HepG2 (cell line): ENCODE data around the gene CREBZF. TPM values are rescaled to one million over a fixed set of nuclear protein-coding genes. Genes with fewer than 3 reads are reported as not detected.

ENCODE experiments used
- CCAR2 ChIP-seq: fragments of 200-400 bp; formaldehyde crosslinking; optimal IDR thresholded peaks from 2 replicates; pipeline ENCODE3; 2018; ENCODE audit warnings: low read depth, mild to moderate bottlenecking, low read length, moderate library complexity
- FOSL2 ChIP-seq: sonication (generic); formaldehyde crosslinking; IDR thresholded peaks from 2 replicates; pipeline ENCODE4 v1.4.0; 2020; ENCODE audit warnings: missing genetic modification reagents
- GZF1 ChIP-seq: sonication (generic); formaldehyde crosslinking; IDR thresholded peaks from 2 replicates; pipeline ENCODE4 v1.5.1; 2020; ENCODE audit warnings: mild to moderate bottlenecking, missing genetic modification reagents
- HMGA1 ChIP-seq: sonication (generic); formaldehyde crosslinking; conservative IDR thresholded peaks from 2 replicates; pipeline ENCODE4 v1.4.0; 2020; ENCODE audit warnings: missing genetic modification reagents
- HNRNPUL1 ChIP-seq: fragments of 200-400 bp; formaldehyde crosslinking; IDR thresholded peaks from 2 replicates; pipeline ENCODE4 v1.6.1; 2017; ENCODE audit warnings: low read depth, mild to moderate bottlenecking, low read length, moderate library complexity
- HOXD1 ChIP-seq: sonication (generic); formaldehyde crosslinking; IDR thresholded peaks from 2 replicates; pipeline ENCODE4 v1.5.0; 2020; ENCODE audit warnings: missing genetic modification reagents
- LRRFIP1 ChIP-seq: sonication (generic); formaldehyde crosslinking; conservative IDR thresholded peaks from 2 replicates; pipeline ENCODE4 v1.4.0; 2020; ENCODE audit warnings: missing genetic modification reagents
- MXD3 ChIP-seq: IDR thresholded peaks from 2 replicates; pipeline ENCODE4 v1.6.1; 2016; ENCODE audit warnings: mild to moderate bottlenecking, missing biosample characterization, missing genetic modification reagents
- NFIB ChIP-seq: sonication (generic); formaldehyde crosslinking; IDR thresholded peaks from 2 replicates; pipeline ENCODE4 v1.9.0; 2021; ENCODE audit warnings: missing genetic modification reagents, mild to moderate bottlenecking, borderline replicate concordance
- NFIC ChIP-seq: IDR thresholded peaks from 2 replicates; pipeline ENCODE4 v1.6.1; 2012; ENCODE audit warnings: mild to moderate bottlenecking, low read length, inconsistent platforms
- NFRKB ChIP-seq: fragments of 450-650 bp; IDR thresholded peaks from 2 replicates; pipeline ENCODE4 v1.6.1; 2017
- RAD51 ChIP-seq: fragments of 450-650 bp; IDR thresholded peaks from 2 replicates; pipeline ENCODE4 v1.6.1; 2016; ENCODE audit warnings: borderline replicate concordance
- SP5 ChIP-seq: IDR thresholded peaks from 2 replicates; pipeline ENCODE4 v1.6.1; 2016; ENCODE audit warnings: low read depth, borderline replicate concordance
- SRSF4 ChIP-seq: fragments of 200-400 bp; formaldehyde crosslinking; IDR thresholded peaks from one replicate; pipeline ENCODE4 v1.6.1; 2018; ENCODE audit warnings: mild to moderate bottlenecking, low read depth, low read length, moderate library complexity; ENCODE audit not compliant: poor library complexity, severe bottlenecking
- THRA ChIP-seq: sonication (generic); formaldehyde crosslinking; IDR thresholded peaks from 2 replicates; pipeline ENCODE4 v1.4.0; 2020; ENCODE audit warnings: missing genetic modification reagents, borderline replicate concordance
- XRCC5 ChIP-seq: fragments of 200-400 bp; formaldehyde crosslinking; optimal IDR thresholded peaks from 2 replicates; pipeline ENCODE3; 2017; ENCODE audit warnings: mild to moderate bottlenecking, low read length
- ZBTB20 ChIP-seq: sonication (generic); formaldehyde crosslinking; IDR thresholded peaks from 2 replicates; pipeline ENCODE4 v1.8.1; 2023; ENCODE audit warnings: missing genetic modification reagents, low read depth, mild to moderate bottlenecking, borderline replicate concordance
- ZBTB7B ChIP-seq: sonication (generic); formaldehyde crosslinking; IDR thresholded peaks from 2 replicates; pipeline ENCODE4 v1.4.0; 2020; ENCODE audit warnings: missing genetic modification reagents
- ZKSCAN8 ChIP-seq: IDR thresholded peaks from 2 replicates; pipeline ENCODE4 v1.6.1; 2016; ENCODE audit warnings: borderline replicate concordance, missing genetic modification reagents, missing compliant biosample characterization
- ZNF180 ChIP-seq: sonication (generic); formaldehyde crosslinking; IDR thresholded peaks from 2 replicates; pipeline ENCODE4 v1.4.0; 2020; ENCODE audit warnings: low read depth, missing genetic modification reagents, borderline replicate concordance
- ZNF350 ChIP-seq: sonication (generic); formaldehyde crosslinking; IDR thresholded peaks from 2 replicates; pipeline ENCODE4 v1.4.0; 2020; ENCODE audit warnings: mild to moderate bottlenecking, low read depth, missing genetic modification reagents, borderline replicate concordance
- ZNF431 ChIP-seq: sonication (generic); formaldehyde crosslinking; IDR thresholded peaks from 2 replicates; pipeline ENCODE4 v1.9.0; 2022; ENCODE audit warnings: missing genetic modification reagents, low read depth, mild to moderate bottlenecking, borderline replicate concordance
- ZNF776 ChIP-seq: sonication (generic); formaldehyde crosslinking; IDR thresholded peaks from 2 replicates; pipeline ENCODE4 v1.4.0; 2020; ENCODE audit warnings: mild to moderate bottlenecking, missing genetic modification reagents
- ZNF83 ChIP-seq: sonication (generic); formaldehyde crosslinking; IDR thresholded peaks from 2 replicates; pipeline ENCODE4 v1.4.0; 2020; ENCODE audit warnings: missing genetic modification reagents, mild to moderate bottlenecking, borderline replicate concordance
- polyA plus RNA-seq, 8 experiments: library from polyadenylated mRNA; depleted of rRNA in 3 of 8; stranded (reverse) in 7 of 8; unstranded in 1 of 8; fragments of >200 nt; fragmentation: Illumina TruSeq in 4 of 8; extraction: Trizol in 4 of 8; gene quantifications; 2 replicates each; pipeline versions ENCODE4 v1.2.1 to v1.2.3, GENCODE V29; 2011 to 2016; ENCODE audit warnings: low read depth in 4 of 8, missing spikeins in 1 of 8, mixed read lengths in 1 of 8; ENCODE audit not compliant: insufficient read depth in 1 of 8
- total RNA-seq, 5 experiments: library from RNA; depleted of rRNA; stranded (reverse); fragments of >200 nt; fragmentation: Illumina TruSeq; extraction: Trizol; gene quantifications; 2 replicates each; pipeline ENCODE4 v1.2.3, GENCODE V29; 2016; ENCODE audit warnings: low read depth in 1 of 5
- TF ChIP-seq, protein P1 (sequence below): sonication (generic); formaldehyde crosslinking; IDR thresholded peaks from 2 replicates; pipeline ENCODE4 v1.5.1; 2020; ENCODE audit warnings: mild to moderate bottlenecking, missing genetic modification reagents, borderline replicate concordance

The CREBZF gene
- total and polyA plus RNA-seq, 2 of the 13 experiments (the other 11 are each of a cell fraction or from before 2014, with no cell fraction given) = 30.6 to 43.1 TPM

GRCh38 chr11:85647604-85648299 lies 17.2 kb downstream of the CREBZF start, which contains the start of gene TMEM126A (continued):
- TF ChIP-seq LRRFIP1 (CRISPR knock-in tag) = no peak
- no peak for TF ChIP-seq RAD51
- TF ChIP-seq XRCC5 = peak; percentile 82
- TF ChIP-seq, protein P1, sequence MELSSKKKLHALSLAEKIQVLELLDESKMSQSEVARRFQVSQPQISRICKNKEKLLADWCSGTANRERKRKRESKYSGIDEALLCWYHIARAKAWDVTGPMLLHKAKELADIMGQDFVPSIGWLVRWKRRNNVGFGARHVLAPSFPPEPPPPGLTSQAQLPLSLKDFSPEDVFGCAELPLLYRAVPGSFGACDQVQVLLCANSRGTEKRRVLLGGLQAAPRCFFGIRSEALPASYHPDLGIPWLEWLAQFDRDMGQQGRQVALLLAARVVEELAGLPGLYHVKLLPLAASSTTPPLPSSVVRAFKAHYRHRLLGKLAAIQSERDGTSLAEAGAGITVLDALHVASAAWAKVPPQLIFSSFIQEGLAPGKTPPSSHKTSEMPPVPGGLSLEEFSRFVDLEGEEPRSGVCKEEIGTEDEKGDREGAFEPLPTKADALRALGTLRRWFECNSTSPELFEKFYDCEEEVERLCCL = no peak
- no peak for TF ChIP-seq GZF1 (CRISPR knock-in tag)
- peak; percentile 60; the same call in 1 of the 2 replicates for TF ChIP-seq MXD3
- no peak for TF ChIP-seq ZNF180 (CRISPR knock-in tag)
- no peak for TF ChIP-seq HNRNPUL1
- TF ChIP-seq NFIB = no peak
- no peak for TF ChIP-seq SRSF4
- TF ChIP-seq NFIC = no peak; the same call in 1 of the 2 replicates
- TF ChIP-seq NFRKB = no peak
- TF ChIP-seq ZBTB20 (CRISPR knock-in tag) = 0 out of 2 replicates have a peak, but pooled peaks have one; percentile 50
- TF ChIP-seq CCAR2 = no peak
- TF ChIP-seq ZKSCAN8 (CRISPR knock-in tag) = no peak
- no peak for TF ChIP-seq ZNF431 (CRISPR knock-in tag)
- TF ChIP-seq HMGA1 = no peak
- TF ChIP-seq ZNF83 (CRISPR knock-in tag) = no peak
- peak; percentile 86; the same call in 1 of the 2 replicates for TF ChIP-seq ZNF350 (CRISPR knock-in tag)
- TF ChIP-seq ZBTB7B (CRISPR knock-in tag) = no peak
- TF ChIP-seq SP5 (CRISPR knock-in tag) = no peak
- no peak for TF ChIP-seq HOXD1 (CRISPR knock-in tag)
- peak; percentile 39; the same call in 1 of the 2 replicates for TF ChIP-seq THRA (CRISPR knock-in tag)
- peak; percentile 40; the same call in 1 of the 2 replicates for TF ChIP-seq FOSL2 (CRISPR knock-in tag)
- no peak for TF ChIP-seq ZNF776
